Astrocyte (in vitro differentiated cells and primary cell): ENCODE measurements around the gene PTPN4. TPM values are rescaled to one million over a fixed set of nuclear protein-coding genes. Genes with fewer than 3 reads are reported as not detected.
"Not testable (repeated sequence)": the region's sequence is repeated elsewhere in the genome, so short reads cannot be mapped to it uniquely, and the experiment has no call there.

ENCODE experiments used
- DNase-seq: peaks from one replicate; pipeline ENCODE4 v3.0.0-alpha.2; 2010; ENCODE audit warnings: low read depth
- FAIRE-seq: peaks from 2 replicates; lab custom pipeline; 2011; peaks lifted over from hg19 to GRCh38; lab: Jason Lieb, UNC
- H2AFZ ChIP-seq: 2 replicates; pipeline ENCODE4 v1.6.0; 2012; ENCODE audit warnings: low read depth, low read length, inconsistent platforms
- H3K27ac ChIP-seq: 2 replicates; pipeline ENCODE4 v1.5.1; 2011; ENCODE audit warnings: low read depth, low read length, inconsistent platforms
- H3K27me3 ChIP-seq: 2 replicates; pipeline ENCODE4 v1.6.0; 2011; ENCODE audit warnings: low read length, inconsistent platforms; ENCODE audit not compliant: insufficient read depth
- H3K36me3 ChIP-seq: 2 replicates; pipeline ENCODE4 v1.5.1; 2011; ENCODE audit warnings: low read length, inconsistent platforms; ENCODE audit not compliant: insufficient read depth
- H3K4me1 ChIP-seq: 2 replicates; pipeline ENCODE4 v1.5.1; 2011; ENCODE audit warnings: low read length, inconsistent platforms; ENCODE audit not compliant: insufficient read depth
- H3K4me2 ChIP-seq: 2 replicates; pipeline ENCODE4 v1.6.0; 2012; ENCODE audit warnings: low read length, inconsistent platforms
- H3K4me3 ChIP-seq: 2 replicates; pipeline ENCODE4 v1.5.1; 2011; ENCODE audit warnings: low read depth, mild to moderate bottlenecking, low read length, inconsistent platforms; ENCODE audit not compliant: insufficient read depth
- H3K79me2 ChIP-seq: 2 replicates; pipeline ENCODE4 v1.6.0; 2012; ENCODE audit warnings: mild to moderate bottlenecking, low read length, inconsistent platforms; ENCODE audit not compliant: insufficient read depth
- H3K9ac ChIP-seq: 2 replicates; pipeline ENCODE4 v1.6.0; 2012; ENCODE audit warnings: mild to moderate bottlenecking, low read length, inconsistent platforms
- H3K9me3 ChIP-seq: 2 replicates; pipeline ENCODE4 v1.5.1; 2012; ENCODE audit warnings: low read depth, mild to moderate bottlenecking, low read length, inconsistent platforms; ENCODE audit not compliant: insufficient read depth
- H4K20me1 ChIP-seq: 2 replicates; pipeline ENCODE4 v1.6.0; 2012; ENCODE audit warnings: low read length, inconsistent platforms; ENCODE audit not compliant: insufficient read depth
- H3K27ac Mint-ChIP-seq: one replicate; pipeline ENCODE4 v1.8.0; 2021; ENCODE audit warnings: mild to moderate bottlenecking, mixed read lengths; ENCODE audit not compliant: unreplicated experiment
- H3K27me3 Mint-ChIP-seq: one replicate; pipeline ENCODE4 v1.8.0; 2021; ENCODE audit warnings: low read depth, mixed read lengths; ENCODE audit not compliant: unreplicated experiment
- H3K36me3 Mint-ChIP-seq: one replicate; pipeline ENCODE4 v1.8.0; 2021; ENCODE audit warnings: low read depth, mixed read lengths; ENCODE audit not compliant: unreplicated experiment
- H3K4me1 Mint-ChIP-seq: one replicate; pipeline ENCODE4 v1.8.0; 2021; ENCODE audit warnings: low read depth, mixed read lengths; ENCODE audit not compliant: unreplicated experiment
- H3K4me3 Mint-ChIP-seq: one replicate; pipeline ENCODE4 v1.8.0; 2021; ENCODE audit warnings: mild to moderate bottlenecking, moderate library complexity, mixed read lengths; ENCODE audit not compliant: unreplicated experiment
- H3K9me3 Mint-ChIP-seq: one replicate; pipeline ENCODE4 v1.8.0; 2021; ENCODE audit warnings: mild to moderate bottlenecking, mixed read lengths; ENCODE audit not compliant: unreplicated experiment
- EZH2 ChIP-seq: IDR thresholded peaks from 2 replicates; pipeline ENCODE4 v1.6.1; 2012; ENCODE audit warnings: mild to moderate bottlenecking, low read length, inconsistent platforms; ENCODE audit not compliant: insufficient read depth
- total RNA-seq: library from RNA; stranded (reverse); gene quantifications from 2 replicates; pipeline ENCODE4 v1.2.1, GENCODE V29; 2021
- TF ChIP-seq, protein P1 (sequence below): IDR thresholded peaks from 2 replicates; pipeline ENCODE4 v1.5.1; 2011; ENCODE audit warnings: low read depth, mild to moderate bottlenecking, inconsistent platforms, low read length, moderate library complexity; ENCODE audit not compliant: insufficient read depth

PTPN4 gene
- total RNA-seq, 1 donor from 2014 or later: 38.2 TPM

DNA sequence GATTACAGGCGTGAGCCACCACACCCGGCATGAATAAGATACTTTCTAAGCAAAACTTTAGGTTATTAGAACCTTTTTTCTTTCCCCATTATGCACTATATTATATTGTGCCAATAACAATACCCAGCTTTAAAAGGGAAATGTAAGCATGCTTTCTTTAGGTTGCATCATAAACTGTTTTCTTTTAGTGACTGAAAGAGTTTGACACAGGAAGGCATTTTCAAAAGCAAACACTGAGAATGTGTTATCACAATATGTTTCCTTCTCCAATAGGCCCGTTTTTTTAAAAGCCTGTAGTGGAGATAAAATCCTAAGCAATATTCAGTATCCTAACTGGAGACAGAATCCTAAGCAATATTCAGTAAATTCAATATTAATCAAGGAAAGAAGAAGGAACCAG lies 236.4 kb downstream of the PTPN4 start:
- Mint-ChIP-seq H3K27ac (no peak overlapping the region), H3K36me3 (no peaks in the 10 kb centered on the region), H3K4me1 (no peaks in the 10 kb centered on the region), H3K9me3 (no peaks in the 10 kb centered on the region), H3K27me3 (no peaks in the 10 kb centered on the region), H3K4me3 (no peak overlapping the region)
- Histone ChIP-seq H3K4me3 (no peak overlapping the region), H3K4me2 (no peak overlapping the region), H4K20me1 (no peaks in the 10 kb centered on the region), H3K27me3 (no peaks in the 10 kb centered on the region), H2AFZ (no peak overlapping the region), H3K36me3 (no peaks in the 10 kb centered on the region), H3K9me3 (no peaks in the 10 kb centered on the region), H3K4me1 (no peaks in the 10 kb centered on the region), H3K27ac (no peak overlapping the region), H3K79me2 (no peaks in the 10 kb centered on the region), H3K9ac (no peak overlapping the region)
- no peak for TF ChIP-seq EZH2
- TF ChIP-seq, protein P1, sequence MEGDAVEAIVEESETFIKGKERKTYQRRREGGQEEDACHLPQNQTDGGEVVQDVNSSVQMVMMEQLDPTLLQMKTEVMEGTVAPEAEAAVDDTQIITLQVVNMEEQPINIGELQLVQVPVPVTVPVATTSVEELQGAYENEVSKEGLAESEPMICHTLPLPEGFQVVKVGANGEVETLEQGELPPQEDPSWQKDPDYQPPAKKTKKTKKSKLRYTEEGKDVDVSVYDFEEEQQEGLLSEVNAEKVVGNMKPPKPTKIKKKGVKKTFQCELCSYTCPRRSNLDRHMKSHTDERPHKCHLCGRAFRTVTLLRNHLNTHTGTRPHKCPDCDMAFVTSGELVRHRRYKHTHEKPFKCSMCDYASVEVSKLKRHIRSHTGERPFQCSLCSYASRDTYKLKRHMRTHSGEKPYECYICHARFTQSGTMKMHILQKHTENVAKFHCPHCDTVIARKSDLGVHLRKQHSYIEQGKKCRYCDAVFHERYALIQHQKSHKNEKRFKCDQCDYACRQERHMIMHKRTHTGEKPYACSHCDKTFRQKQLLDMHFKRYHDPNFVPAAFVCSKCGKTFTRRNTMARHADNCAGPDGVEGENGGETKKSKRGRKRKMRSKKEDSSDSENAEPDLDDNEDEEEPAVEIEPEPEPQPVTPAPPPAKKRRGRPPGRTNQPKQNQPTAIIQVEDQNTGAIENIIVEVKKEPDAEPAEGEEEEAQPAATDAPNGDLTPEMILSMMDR: no peak
- DNase-seq (no peak), FAIRE-seq (no peak)

DNA sequence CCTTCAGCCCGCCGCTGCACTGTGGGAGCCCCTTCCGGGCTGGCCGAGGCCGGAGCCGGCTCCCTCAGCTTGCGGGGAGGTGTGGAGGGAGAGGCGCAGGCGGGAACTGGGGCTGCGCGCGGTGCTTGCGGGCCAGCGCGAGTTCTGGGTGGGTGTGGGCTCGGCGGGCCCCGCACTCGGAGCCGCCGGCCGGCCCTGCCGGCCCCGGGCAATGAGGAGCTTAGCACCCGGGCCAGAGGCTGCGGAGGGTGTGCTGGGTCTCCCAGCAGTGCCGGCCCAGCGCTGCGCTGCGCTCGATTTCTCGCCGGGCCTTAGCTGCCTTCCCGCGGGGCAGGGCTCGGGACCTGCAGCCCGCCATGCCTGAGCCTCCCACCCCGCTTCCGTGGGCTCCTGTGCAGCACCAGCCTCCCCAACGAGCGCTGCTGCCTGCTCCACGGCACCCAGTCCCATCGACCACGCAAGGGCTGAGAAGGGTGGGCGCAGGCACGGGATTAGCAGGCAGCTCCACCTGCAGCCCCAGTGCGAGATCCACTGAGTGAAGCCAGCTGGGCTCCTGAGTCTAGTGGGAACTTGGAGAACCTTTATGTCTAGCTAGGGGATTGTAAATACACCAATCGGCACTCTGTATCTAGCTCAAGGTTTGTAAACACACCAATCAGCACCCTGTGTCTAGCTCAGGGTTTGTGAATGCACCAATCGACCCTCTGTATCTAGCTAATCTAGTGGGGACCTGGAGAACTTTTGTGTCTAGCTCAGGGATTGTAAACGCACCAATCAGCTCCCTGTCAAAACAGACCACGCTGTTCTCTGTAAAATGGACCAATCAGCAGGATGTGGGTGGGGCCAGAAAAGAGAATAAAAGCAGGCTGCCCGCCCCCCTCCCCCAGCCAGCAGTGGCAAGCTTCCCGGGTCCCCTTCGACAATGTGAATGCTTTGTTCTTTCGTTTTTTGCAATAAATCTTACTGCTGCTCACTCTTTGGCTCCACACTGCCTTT lies 237.5 kb downstream of the PTPN4 start:
- not testable (repeated sequence) for H3K4me1 ChIP-seq, H3K27me3 ChIP-seq, H3K9me3 Mint-ChIP-seq, H3K27me3 Mint-ChIP-seq, H3K4me2 ChIP-seq, DNase-seq, H2AFZ ChIP-seq, H3K79me2 ChIP-seq, FAIRE-seq, H3K36me3 Mint-ChIP-seq, H3K36me3 ChIP-seq, H3K27ac Mint-ChIP-seq, H3K4me1 Mint-ChIP-seq, H3K4me3 ChIP-seq, H3K27ac ChIP-seq, H3K4me3 Mint-ChIP-seq, H3K9me3 ChIP-seq, H3K9ac ChIP-seq, H4K20me1 ChIP-seq

DNA sequence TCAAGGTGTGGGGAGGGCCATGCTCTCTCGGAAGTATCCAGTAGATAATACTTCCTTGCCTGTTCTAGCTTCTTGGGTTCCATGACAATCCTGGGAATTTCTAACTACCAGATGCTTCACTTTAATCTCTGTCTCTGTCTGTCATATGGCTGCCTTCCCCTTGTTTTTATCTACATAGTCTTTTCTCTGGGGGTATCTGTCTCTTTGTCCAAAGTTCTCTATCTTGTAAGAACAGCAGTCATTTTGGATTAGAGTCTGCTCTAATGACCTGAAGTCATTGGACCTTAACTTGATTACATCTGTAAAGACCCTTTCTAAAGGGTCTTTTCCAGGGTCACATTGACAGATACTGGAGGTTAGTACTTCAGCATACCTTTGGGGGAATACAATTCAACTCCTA lies 241.7 kb downstream of the PTPN4 start:
- Mint-ChIP-seq H3K4me3 (no peak overlapping the region), H3K36me3 (no peaks in the 10 kb centered on the region), H3K27me3 (no peaks in the 10 kb centered on the region), H3K4me1 (no peaks in the 10 kb centered on the region), H3K27ac (no peak overlapping the region), H3K9me3 (no peaks in the 10 kb centered on the region)
- TF ChIP-seq, protein P1: no peak
- no peak for TF ChIP-seq EZH2
- Histone ChIP-seq H3K79me2 (no peaks in the 10 kb centered on the region), H3K27me3 (no peaks in the 10 kb centered on the region), H3K4me2 (no peak overlapping the region), H3K9ac (no peak overlapping the region), H3K4me1 (no peaks in the 10 kb centered on the region), H3K27ac (no peak overlapping the region), H2AFZ (no peak overlapping the region), H3K9me3 (no peaks in the 10 kb centered on the region), H3K4me3 (no peak overlapping the region), H3K36me3 (no peaks in the 10 kb centered on the region), H4K20me1 (no peaks in the 10 kb centered on the region)
- no peak for FAIRE-seq
- no peak for DNase-seq
